Measurements from ENCODE around the gene RAB31.

RAB31 gene

GRCh38 chr18:9911226-9911625 is 203.1 kb downstream of the RAB31 start:
- DNase-seq (ENCODE audit: low read depth in 1 of 2, low spot score in 1 of 2): no peak

Measured in stimulated activated CD4-positive, alpha-beta T cell treated with anti-CD3 and anti-CD28 coated beads, Interleukin-15, amount 100 ng/mL, for 1 hour (primary cell).